SK-N-SH treated with all-trans-retinoic acid at 6 μM for 48 hours (cell line): ENCODE results near the gene UBE2H.

Experiments used
- ARNTL ChIP-seq: fragments of 450-650 bp; formaldehyde crosslinking; IDR thresholded peaks from 2 replicates; pipeline ENCODE4 v1.5.0; 2020; ENCODE audit warnings: low read depth, mild to moderate bottlenecking, moderate library complexity, borderline replicate concordance
- ESRRG ChIP-seq: fragments of 250-450 bp; sonication (Bioruptor Pico); IDR thresholded peaks from 2 replicates; pipeline ENCODE4 v1.6.1; 2021; ENCODE audit warnings: mild to moderate bottlenecking
- GLIS3 ChIP-seq: fragments of 250-450 bp; sonication (Bioruptor Pico); IDR thresholded peaks from 2 replicates; pipeline ENCODE4 v1.5.0; 2020; ENCODE audit warnings: mild to moderate bottlenecking, moderate library complexity
- OSR1 ChIP-seq: fragments of 250-450 bp; sonication (Bioruptor Pico); IDR thresholded peaks from 2 replicates; pipeline ENCODE4 v1.8.0; 2022; ENCODE audit warnings: moderate library complexity, mild to moderate bottlenecking, inconsistent platforms
- SNAI2 ChIP-seq: fragments of 250-450 bp; sonication (Bioruptor Pico); IDR thresholded peaks from 2 replicates; pipeline ENCODE4 v1.5.0; 2020; ENCODE audit warnings: mild to moderate bottlenecking, moderate library complexity
- TOX ChIP-seq: fragments of 250-450 bp; sonication (Bioruptor Pico); IDR thresholded peaks from 2 replicates; pipeline ENCODE4 v1.8.0; 2021; ENCODE audit warnings: mild to moderate bottlenecking, moderate library complexity, borderline replicate concordance
- ZFP3 ChIP-seq: fragments of 250-450 bp; sonication (Bioruptor Pico); IDR thresholded peaks from 2 replicates; pipeline ENCODE4 v1.5.0; 2020; ENCODE audit warnings: mild to moderate bottlenecking, moderate library complexity
- ZFP30 ChIP-seq: fragments of 450-650 bp; formaldehyde crosslinking; IDR thresholded peaks from 2 replicates; pipeline ENCODE4 v1.5.0; 2022; ENCODE audit warnings: mild to moderate bottlenecking, moderate library complexity
- ZNF70 ChIP-seq: fragments of 450-650 bp; formaldehyde crosslinking; IDR thresholded peaks from 2 replicates; pipeline ENCODE4 v1.5.0; 2020; ENCODE audit warnings: mild to moderate bottlenecking, moderate library complexity
- TF ChIP-seq, protein P1 (sequence below): fragments of 250-450 bp; sonication (Bioruptor Pico); IDR thresholded peaks from 2 replicates; pipeline ENCODE4 v1.8.0; 2020; ENCODE audit warnings: mild to moderate bottlenecking, moderate library complexity, borderline replicate concordance
- TF ChIP-seq, protein P2 (sequence below): fragments of 250-450 bp; sonication (Bioruptor Pico); IDR thresholded peaks from 2 replicates; pipeline ENCODE4 v1.5.1; 2020; ENCODE audit warnings: low read depth, mild to moderate bottlenecking, moderate library complexity

DNA sequence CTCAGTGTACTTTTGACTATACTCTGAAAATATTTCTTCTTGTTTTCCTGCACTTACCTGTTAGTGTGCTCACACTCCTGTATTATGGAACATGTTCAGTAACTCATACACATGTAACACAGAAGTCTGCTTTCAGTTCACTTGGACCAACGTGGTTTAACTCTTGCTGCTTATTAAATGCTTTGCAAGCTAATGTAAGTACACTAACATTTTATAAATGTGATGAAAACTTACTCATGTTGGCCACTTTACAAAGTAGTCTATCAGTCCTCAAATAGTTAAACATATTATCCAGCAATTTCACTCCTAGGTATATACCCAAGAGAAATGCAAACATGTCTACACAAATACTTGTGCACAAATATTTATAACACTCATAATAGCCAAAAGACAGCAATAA lies 98.4 kb downstream of the UBE2H start:
- TF ChIP-seq ZNF70 (CRISPR knock-in tag) = no peak
- TF ChIP-seq, protein P1, sequence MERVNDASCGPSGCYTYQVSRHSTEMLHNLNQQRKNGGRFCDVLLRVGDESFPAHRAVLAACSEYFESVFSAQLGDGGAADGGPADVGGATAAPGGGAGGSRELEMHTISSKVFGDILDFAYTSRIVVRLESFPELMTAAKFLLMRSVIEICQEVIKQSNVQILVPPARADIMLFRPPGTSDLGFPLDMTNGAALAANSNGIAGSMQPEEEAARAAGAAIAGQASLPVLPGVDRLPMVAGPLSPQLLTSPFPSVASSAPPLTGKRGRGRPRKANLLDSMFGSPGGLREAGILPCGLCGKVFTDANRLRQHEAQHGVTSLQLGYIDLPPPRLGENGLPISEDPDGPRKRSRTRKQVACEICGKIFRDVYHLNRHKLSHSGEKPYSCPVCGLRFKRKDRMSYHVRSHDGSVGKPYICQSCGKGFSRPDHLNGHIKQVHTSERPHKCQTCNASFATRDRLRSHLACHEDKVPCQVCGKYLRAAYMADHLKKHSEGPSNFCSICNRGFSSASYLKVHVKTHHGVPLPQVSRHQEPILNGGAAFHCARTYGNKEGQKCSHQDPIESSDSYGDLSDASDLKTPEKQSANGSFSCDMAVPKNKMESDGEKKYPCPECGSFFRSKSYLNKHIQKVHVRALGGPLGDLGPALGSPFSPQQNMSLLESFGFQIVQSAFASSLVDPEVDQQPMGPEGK (CRISPR knock-in tag) = no peak
- TF ChIP-seq, protein P2, sequence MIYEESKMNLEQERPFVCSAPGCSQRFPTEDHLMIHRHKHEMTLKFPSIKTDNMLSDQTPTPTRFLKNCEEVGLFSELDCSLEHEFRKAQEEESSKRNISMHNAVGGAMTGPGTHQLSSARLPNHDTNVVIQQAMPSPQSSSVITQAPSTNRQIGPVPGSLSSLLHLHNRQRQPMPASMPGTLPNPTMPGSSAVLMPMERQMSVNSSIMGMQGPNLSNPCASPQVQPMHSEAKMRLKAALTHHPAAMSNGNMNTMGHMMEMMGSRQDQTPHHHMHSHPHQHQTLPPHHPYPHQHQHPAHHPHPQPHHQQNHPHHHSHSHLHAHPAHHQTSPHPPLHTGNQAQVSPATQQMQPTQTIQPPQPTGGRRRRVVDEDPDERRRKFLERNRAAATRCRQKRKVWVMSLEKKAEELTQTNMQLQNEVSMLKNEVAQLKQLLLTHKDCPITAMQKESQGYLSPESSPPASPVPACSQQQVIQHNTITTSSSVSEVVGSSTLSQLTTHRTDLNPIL (CRISPR knock-in tag) = no peak
- TF ChIP-seq TOX (CRISPR knock-in tag) = no peak
- no peak for TF ChIP-seq GLIS3 (CRISPR knock-in tag)
- TF ChIP-seq ZFP3 (CRISPR knock-in tag) = no peak
- no peak for TF ChIP-seq SNAI2 (CRISPR knock-in tag)
- TF ChIP-seq ESRRG = no peak
- TF ChIP-seq ZFP30 (CRISPR knock-in tag) = no peak
- no peak for TF ChIP-seq ARNTL (CRISPR knock-in tag)
- TF ChIP-seq OSR1 (CRISPR knock-in tag) = no peak
